CD4-positive, alpha-beta memory T cell (primary cell): ENCODE data around the gene AKR1D1. TPM values are rescaled to one million over a fixed set of nuclear protein-coding genes. Genes with fewer than 3 reads are reported as not detected.
"Not testable (repeated sequence)": the region's sequence is repeated elsewhere in the genome, so short reads cannot be mapped to it uniquely, and the experiment has no call there.

Source experiments
- CTCF ChIA-PET: fragments of 350-600 bp; sonication (Branson Sonifier 250); formaldehyde crosslinking; loops from one replicate; lab custom pipeline; 2021; ENCODE audit warnings: inconsistent platforms; ENCODE audit not compliant: partially characterized antibody; lab: Charles Lee
- POLR2A ChIA-PET: fragments of 350-600 bp; sonication (Branson Sonifier 250); formaldehyde crosslinking; loops from one replicate; lab custom pipeline; 2021; ENCODE audit not compliant: partially characterized antibody; lab: Charles Lee
- DNase-seq, 5 donors: peaks; one replicate each; pipeline versions ENCODE4 v3.0.0 to v3.0.0-alpha.2; 2020 to 2022; ENCODE audit warnings: mixed read lengths in 1 of 5
- H3K27ac ChIP-seq: one replicate; pipeline ENCODE4 v1.7.0; 2013; ENCODE audit warnings: low read depth, low read length
- H3K27me3 ChIP-seq: 2 replicates; pipeline ENCODE4 v1.7.0; 2013; ENCODE audit warnings: mild to moderate bottlenecking, low read length, moderate library complexity; ENCODE audit not compliant: insufficient read depth
- H3K36me3 ChIP-seq: 2 replicates; pipeline ENCODE4 v1.7.0; 2013; ENCODE audit warnings: mild to moderate bottlenecking, low read length, moderate library complexity; ENCODE audit not compliant: insufficient read depth
- H3K4me1 ChIP-seq: 2 replicates; pipeline ENCODE4 v1.7.0; 2013; ENCODE audit warnings: mild to moderate bottlenecking, low read length, moderate library complexity; ENCODE audit not compliant: insufficient read depth
- H3K4me3 ChIP-seq, 2 donors: one replicate each; pipeline ENCODE4 v1.7.0; 2013; ENCODE audit warnings: low read length in 2 of 2, mild to moderate bottlenecking in 1 of 2
- H3K9me3 ChIP-seq, 2 donors: one replicate each; pipeline ENCODE4 v1.7.0; 2013; ENCODE audit warnings: low read length in 2 of 2, control low read depth in 1 of 2; ENCODE audit not compliant: control insufficient read depth in 1 of 2
- H3K27ac Mint-ChIP-seq, 7 donors: one replicate each; pipeline ENCODE4 v1.8.0; 2020 to 2021; ENCODE audit warnings: mixed read lengths in 7 of 7, mild to moderate bottlenecking in 6 of 7, inconsistent platforms in 3 of 7, moderate library complexity in 3 of 7
- H3K27me3 Mint-ChIP-seq, 2 donors: one replicate each; pipeline ENCODE4 v1.8.0; 2020 to 2021; ENCODE audit warnings: mixed read lengths in 2 of 2
- H3K36me3 Mint-ChIP-seq, 2 donors: one replicate each; pipeline ENCODE4 v1.8.0; 2020 to 2021; ENCODE audit warnings: mixed read lengths in 2 of 2, inconsistent platforms in 1 of 2, mild to moderate bottlenecking in 1 of 2
- H3K4me1 Mint-ChIP-seq, 4 donors: one replicate each; pipeline ENCODE4 v1.8.0; 2020 to 2021; ENCODE audit warnings: mixed read lengths in 4 of 4, mild to moderate bottlenecking in 1 of 4
- H3K4me3 Mint-ChIP-seq, 8 donors: one replicate each; pipeline ENCODE4 v1.8.0; 2020 to 2021; ENCODE audit warnings: mixed read lengths in 8 of 8, mild to moderate bottlenecking in 7 of 8, moderate library complexity in 6 of 8, inconsistent platforms in 3 of 8
- H3K9me3 Mint-ChIP-seq, 8 donors: one replicate each; pipeline ENCODE4 v1.8.0; 2020 to 2021; ENCODE audit warnings: mixed read lengths in 8 of 8, mild to moderate bottlenecking in 5 of 8, inconsistent platforms in 3 of 8, moderate library complexity in 1 of 8
- intact Hi-C: fragments of 100-400 bp; cut with micrococcal nuclease; formaldehyde crosslinking; loops from one replicate; pipeline ENCODE4 v1.15.1; 2023
- polyA plus RNA-seq, 2 donors: library from polyadenylated mRNA; unstranded; fragments of 300-500 nt; fragmentation: Illumina TruSeq; gene quantifications; one replicate each; pipeline ENCODE4 v1.2.3, GENCODE V29; 2021
- total RNA-seq, 2 experiments: library from RNA; stranded (reverse); gene quantifications; one replicate each; pipeline ENCODE4 v1.2.3, GENCODE V29; 2021

The AKR1D1 gene
- total and polyA plus RNA-seq, 4 experiments from 2014 or later, result not detected

GRCh38 chr7:138033241-138033640, 43.0 kb upstream of the AKR1D1 start:
- CTCF ChIA-PET, result no interaction called here

DNA sequence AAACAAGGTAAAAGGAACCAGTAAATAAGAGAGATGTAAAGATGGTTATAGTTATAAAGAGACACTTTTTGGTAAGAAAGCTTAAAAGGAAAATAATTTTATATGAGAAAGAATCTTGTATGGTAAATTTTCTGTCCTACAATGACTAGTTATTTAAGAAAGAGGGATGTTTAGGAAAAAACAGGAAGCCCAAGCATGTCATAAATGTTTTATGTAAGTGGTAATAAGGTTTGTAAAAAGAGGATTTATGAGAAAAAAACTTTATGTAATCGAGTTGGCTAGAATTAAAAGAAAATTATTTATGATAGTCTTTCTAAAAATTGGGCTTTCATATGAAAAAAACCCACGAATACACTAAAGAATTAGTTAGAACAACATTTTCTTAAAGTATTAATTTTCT, 40.1 kb upstream of the AKR1D1 start:
- no peak overlapping the region for H3K27ac Mint-ChIP-seq
- Histone ChIP-seq H3K27ac (no peak overlapping the region), H3K36me3 (no peaks in the 10 kb centered on the region), H3K4me3 (no peak overlapping the region), H3K27me3 (no peaks in the 10 kb centered on the region), H3K4me1 (no peaks in the 10 kb centered on the region), H3K9me3 (no peaks in the 10 kb centered on the region)
- peaks cover 3 to 4% of the 10 kb centered on the region in 2 donors for H3K36me3 Mint-ChIP-seq
- H3K4me1 Mint-ChIP-seq, result peaks cover 0 to 5% (median 0%) of the 10 kb centered on the region in 4 donors
- H3K9me3 Mint-ChIP-seq, result peaks cover 0 to 22% (median 18%) of the 10 kb centered on the region in 8 donors
- POLR2A ChIA-PET, result no interaction called here
- H3K27me3 Mint-ChIP-seq, result peaks cover 16% of the 10 kb centered on the region in 2 donors
- intact Hi-C loops, result no loop called here
- H3K4me3 Mint-ChIP-seq, result no peak overlapping the region
- no peak for DNase-seq
- CTCF ChIA-PET, result no interaction called here

More at GRCh38 chr7:138033241-138033640, 43.0 kb upstream of the AKR1D1 start:
- no peaks in the 10 kb centered on the region for H3K9me3 ChIP-seq
- no peak overlapping the region for H3K4me3 ChIP-seq
- no peak overlapping the region for H3K27ac ChIP-seq
- POLR2A ChIA-PET, result interaction anchor here (1.2 kb wide), 1 partner anchor 9 kb away, joined by 4 read pairs; no protein-coding TSS in a partner anchor
- intact Hi-C loops, result no loop called here
- peaks cover 3 to 6% of the 10 kb centered on the region in 2 donors for H3K27me3 Mint-ChIP-seq
- H3K27me3 ChIP-seq, result no peaks in the 10 kb centered on the region
- no peak overlapping the region for H3K4me3 Mint-ChIP-seq
- peaks cover 3 to 4% of the 10 kb centered on the region in 2 donors for H3K36me3 Mint-ChIP-seq
- DNase-seq, result no peak
- H3K9me3 Mint-ChIP-seq, result peaks cover 0 to 15% (median 7%) of the 10 kb centered on the region in 8 donors
- no peaks in the 10 kb centered on the region for H3K36me3 ChIP-seq
- no peaks in the 10 kb centered on the region for H3K4me1 Mint-ChIP-seq
- H3K27ac Mint-ChIP-seq, result no peak overlapping the region
- H3K4me1 ChIP-seq, result no peaks in the 10 kb centered on the region

- H3K27me3 ChIP-seq, H3K4me3 ChIP-seq, H3K9me3 ChIP-seq, H3K36me3 ChIP-seq, H3K4me1 Mint-ChIP-seq, CTCF ChIA-PET, H3K4me1 ChIP-seq, H3K36me3 Mint-ChIP-seq, POLR2A ChIA-PET, H3K27ac ChIP-seq, H3K4me3 Mint-ChIP-seq, DNase-seq, intact Hi-C loops, H3K27ac Mint-ChIP-seq: not testable (repeated sequence)
- peaks cover 0 to 20% (median 18%) of the 10 kb centered on the region in 8 donors for H3K9me3 Mint-ChIP-seq
- peaks cover 16 to 21% of the 10 kb centered on the region in 2 donors for H3K27me3 Mint-ChIP-seq
These were observed 36.2 kb upstream of the AKR1D1 start for GRCh38 chr7:138040063-138040462.

GRCh38 chr7:138044897-138045296, 31.4 kb upstream of the AKR1D1 start:
- Mint-ChIP-seq H3K4me1 (no peaks in the 10 kb centered on the region), H3K9me3 (peaks cover 0 to 12% (median 7%) of the 10 kb centered on the region in 8 donors), H3K36me3 (no peaks in the 10 kb centered on the region), H3K4me3 (no peak overlapping the region), H3K27ac (no peak overlapping the region), H3K27me3 (peaks cover 8 to 16% of the 10 kb centered on the region in 2 donors)
- no peak overlapping the region for H3K4me3 ChIP-seq
- H3K27me3 ChIP-seq, result no peaks in the 10 kb centered on the region
- no peaks in the 10 kb centered on the region for H3K36me3 ChIP-seq
- POLR2A ChIA-PET, result no interaction called here
- CTCF ChIA-PET, result no interaction called here
- intact Hi-C loops, result no loop called here
- H3K27ac ChIP-seq, result no peak overlapping the region
- no peaks in the 10 kb centered on the region for H3K9me3 ChIP-seq
- H3K4me1 ChIP-seq, result no peaks in the 10 kb centered on the region
- DNase-seq, result no peak

DNA sequence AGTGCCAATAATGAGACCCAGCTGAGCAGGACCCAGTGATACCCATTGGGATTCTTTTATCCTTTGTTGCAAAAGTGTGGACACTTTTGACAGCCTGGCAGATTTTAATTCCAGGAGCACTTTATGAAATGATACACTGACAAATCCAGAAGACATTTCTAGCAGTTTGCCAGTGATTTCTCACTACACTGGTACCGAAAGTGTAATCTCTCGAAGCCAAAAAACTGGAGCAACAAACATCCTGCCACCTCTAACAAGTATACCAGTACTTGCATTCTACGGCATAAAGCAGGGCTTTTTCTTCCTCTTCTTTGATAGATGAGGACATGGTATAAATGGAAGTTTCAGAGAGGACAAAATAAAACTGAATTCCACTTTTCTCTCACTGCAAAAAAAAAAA, 28.4 kb upstream of the AKR1D1 start:
- Mint-ChIP-seq H3K36me3 (no peaks in the 10 kb centered on the region), H3K27me3 (peaks cover 10 to 12% of the 10 kb centered on the region in 2 donors), H3K4me1 (no peaks in the 10 kb centered on the region), H3K9me3 (peaks cover 0 to 11% (median 2%) of the 10 kb centered on the region in 8 donors), H3K4me3 (no peak overlapping the region), H3K27ac (no peak overlapping the region)
- DNase-seq, result no peak
- intact Hi-C loops, result no loop called here
- Histone ChIP-seq H3K4me1 (no peaks in the 10 kb centered on the region), H3K36me3 (no peaks in the 10 kb centered on the region), H3K27me3 (no peaks in the 10 kb centered on the region), H3K4me3 (no peak overlapping the region), H3K27ac (no peak overlapping the region), H3K9me3 (no peaks in the 10 kb centered on the region)
- ChIA-PET POLR2A (no interaction called here), CTCF (no interaction called here)

GRCh38 chr7:138049505-138050116, 26.6 kb upstream of the AKR1D1 start:
- intact Hi-C loops, result no loop called here
- no peak overlapping the region for H3K27ac Mint-ChIP-seq
- H3K27me3 ChIP-seq, result no peaks in the 10 kb centered on the region
- H3K27ac ChIP-seq, result no peak overlapping the region
- peaks cover 11 to 14% of the 10 kb centered on the region in 2 donors for H3K27me3 Mint-ChIP-seq
- no peak overlapping the region for H3K4me3 ChIP-seq
- H3K4me3 Mint-ChIP-seq, result no peak overlapping the region
- H3K4me1 Mint-ChIP-seq, result no peaks in the 10 kb centered on the region
- no peaks in the 10 kb centered on the region for H3K36me3 ChIP-seq
- peaks cover 0 to 11% (median 2%) of the 10 kb centered on the region in 8 donors for H3K9me3 Mint-ChIP-seq
- no peaks in the 10 kb centered on the region for H3K36me3 Mint-ChIP-seq
- POLR2A ChIA-PET, result no interaction called here
- H3K9me3 ChIP-seq, result no peaks in the 10 kb centered on the region
- H3K4me1 ChIP-seq, result no peaks in the 10 kb centered on the region
- no peak for DNase-seq
- CTCF ChIA-PET, result no interaction called here

DNA sequence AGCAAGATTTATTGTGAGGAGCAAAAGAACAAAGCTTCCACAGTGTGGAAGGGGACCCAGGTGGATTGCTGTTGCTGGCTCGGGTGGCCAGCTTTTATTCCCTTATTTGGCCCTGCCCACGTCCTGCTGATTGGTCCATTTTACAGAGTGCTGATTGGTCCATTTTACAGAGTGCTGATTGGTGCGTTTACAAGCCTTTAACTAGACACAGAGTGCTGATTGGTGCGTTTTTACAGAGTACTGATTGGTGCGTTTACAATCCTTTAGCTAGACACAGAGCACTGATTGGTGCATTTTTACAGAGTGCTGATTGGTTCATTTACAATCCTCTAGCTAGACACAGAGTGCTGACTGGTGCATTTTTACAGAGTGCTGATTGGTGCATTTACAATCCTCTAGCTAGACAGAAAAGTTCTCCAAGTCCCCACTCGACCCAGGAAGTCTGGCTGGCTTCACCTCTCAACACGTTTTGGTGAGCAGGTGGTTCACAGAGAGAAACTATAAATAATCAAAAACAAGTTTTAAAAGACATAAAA, 24.5 kb upstream of the AKR1D1 start:
- H3K27ac ChIP-seq, H3K36me3 ChIP-seq, H3K9me3 ChIP-seq, H3K4me3 ChIP-seq, DNase-seq, H3K4me3 Mint-ChIP-seq, H3K27me3 ChIP-seq, H3K27me3 Mint-ChIP-seq, POLR2A ChIA-PET, CTCF ChIA-PET, H3K36me3 Mint-ChIP-seq, H3K4me1 Mint-ChIP-seq, H3K4me1 ChIP-seq, H3K27ac Mint-ChIP-seq, intact Hi-C loops: not testable (repeated sequence)
- H3K9me3 Mint-ChIP-seq, result peaks cover 0 to 11% (median 2%) of the 10 kb centered on the region in 8 donors
